Measurements from ENCODE around the gene TSPAN5.
"Not testable (repeated sequence)": the region's sequence is repeated elsewhere in the genome, so short reads cannot be mapped to it uniquely, and the experiment has no call there.

Gene TSPAN5

GRCh38 chr4:98544141-98544817, 114.1 kb downstream of the TSPAN5 start:
- DNase-seq, result no peak

- DNase-seq, result no peak
Observed at GRCh38 chr4:98542011-98542410, 116.4 kb downstream of the TSPAN5 start.

DNA sequence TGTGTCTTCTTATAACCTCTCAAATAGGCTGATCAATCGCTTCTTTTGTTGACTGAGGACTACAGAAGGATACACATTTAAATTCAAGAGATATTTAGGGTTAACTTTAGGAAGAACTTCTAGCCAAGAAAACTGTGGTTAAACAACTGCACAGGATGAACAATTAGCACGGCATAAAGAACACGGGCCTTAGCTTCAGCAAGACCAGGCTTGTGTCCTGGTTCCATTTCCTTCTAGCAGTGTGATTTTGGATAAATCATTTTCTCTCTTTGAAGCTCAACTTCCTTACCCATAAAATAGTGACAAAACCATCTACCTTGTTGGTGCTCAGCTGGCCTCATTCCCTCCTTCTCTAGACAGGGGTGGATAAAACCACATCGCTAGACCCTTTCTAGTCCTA, 117.6 kb downstream of the TSPAN5 start:
- DNase-seq, result no peak

GRCh38 chr4:98539741-98540140, 118.7 kb downstream of the TSPAN5 start:
- DNase-seq, result no peak

- no peak for DNase-seq
Observed at GRCh38 chr4:98539299-98539698, 119.1 kb downstream of the TSPAN5 start.

- no peak for DNase-seq
Observed at GRCh38 chr4:98536631-98537030, 121.8 kb downstream of the TSPAN5 start.

- not testable (repeated sequence) for DNase-seq
Observed at GRCh38 chr4:98534146-98534545, 124.3 kb downstream of the TSPAN5 start.

GRCh38 chr4:98530572-98530971, 127.8 kb downstream of the TSPAN5 start:
- no peak for DNase-seq

DNA sequence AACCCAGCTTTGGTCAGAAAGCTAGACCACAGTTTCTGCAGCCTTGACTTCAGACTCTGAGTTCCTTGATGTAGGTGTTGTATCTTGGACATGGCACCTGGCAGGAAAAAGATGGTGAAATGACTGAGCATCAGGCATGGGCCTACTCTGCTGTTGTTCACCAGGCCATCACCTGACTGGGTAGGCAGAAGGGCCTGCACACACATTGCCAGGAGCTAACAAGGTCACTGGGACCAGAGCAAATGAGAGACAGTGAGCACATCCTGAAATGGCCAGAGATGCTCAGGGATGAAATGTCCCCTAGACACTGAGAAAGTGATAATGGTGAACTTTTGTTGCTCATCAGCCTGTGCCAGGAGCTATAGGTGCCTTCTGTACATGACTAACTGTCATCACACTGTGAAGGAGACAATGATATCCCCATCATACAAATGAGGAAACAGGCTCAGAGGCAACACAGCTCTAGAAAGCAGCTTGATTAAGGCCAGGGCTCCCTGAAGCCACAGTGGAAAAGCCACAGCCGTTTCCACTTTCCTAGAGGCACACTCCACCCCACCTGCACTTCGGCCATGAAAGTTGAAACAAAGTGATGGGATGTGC, 128.3 kb downstream of the TSPAN5 start:
- no peak for DNase-seq

GRCh38 chr4:98528882-98529281, 129.5 kb downstream of the TSPAN5 start:
- no peak for DNase-seq

GRCh38 chr4:98527534-98528269, 130.7 kb downstream of the TSPAN5 start:
- no peak for DNase-seq

- DNase-seq, result no peak
Observed at GRCh38 chr4:98524230-98524629, 134.2 kb downstream of the TSPAN5 start.

DNA sequence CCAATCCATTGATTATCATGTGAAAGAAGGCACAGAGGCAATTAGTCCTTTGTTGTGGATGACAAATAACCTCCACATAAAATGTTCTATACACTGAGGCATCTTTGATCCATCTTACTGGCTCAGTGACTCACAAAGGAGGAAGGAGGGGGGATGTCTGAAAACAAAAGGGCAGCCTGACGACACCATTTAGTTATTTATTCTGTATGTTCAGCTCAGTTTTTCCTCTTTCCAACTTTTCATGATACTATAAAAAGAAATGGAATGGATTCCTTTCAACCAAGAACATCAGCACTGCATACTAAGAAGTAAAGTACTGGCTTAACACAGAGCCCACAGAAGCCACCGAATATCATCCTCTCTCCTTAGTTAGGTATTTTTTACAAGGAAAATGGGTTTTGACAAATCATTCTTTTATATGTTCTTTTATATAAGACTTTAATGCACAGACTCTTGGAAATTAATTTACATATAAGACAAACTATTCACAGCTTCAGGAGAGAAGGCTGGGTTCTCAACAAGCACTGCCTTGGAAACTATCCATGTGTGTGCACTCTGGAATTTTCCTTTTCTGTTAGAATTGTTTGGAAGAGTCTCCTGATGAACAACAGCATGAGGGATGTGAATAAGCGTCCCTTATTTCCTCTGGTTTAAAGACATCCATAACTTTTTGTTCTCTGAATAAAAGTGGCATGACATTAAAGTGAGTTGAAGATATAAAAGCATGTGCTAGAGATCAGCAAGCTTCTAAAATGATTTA, 135.6 kb downstream of the TSPAN5 start:
- DNase-seq, result no peak

DNA sequence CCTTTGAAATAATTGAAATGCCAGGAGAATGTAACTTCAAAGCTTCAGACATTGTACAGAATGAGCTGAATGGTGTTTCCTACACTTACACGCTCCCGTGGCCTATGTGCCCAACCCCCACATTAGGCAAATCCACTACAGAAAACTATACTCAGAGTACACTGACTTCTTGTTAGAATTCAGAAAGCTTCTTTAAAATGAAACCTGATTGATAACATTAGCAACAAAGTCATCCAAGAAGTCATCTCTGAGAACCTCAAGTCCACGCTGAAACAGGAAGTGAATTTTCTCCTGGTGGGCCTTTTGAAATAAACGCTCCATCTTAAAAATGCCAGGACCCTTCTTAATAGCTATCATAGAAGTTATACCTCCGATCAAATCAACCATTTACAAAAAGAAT, 136.3 kb downstream of the TSPAN5 start:
- no peak for DNase-seq

DNA sequence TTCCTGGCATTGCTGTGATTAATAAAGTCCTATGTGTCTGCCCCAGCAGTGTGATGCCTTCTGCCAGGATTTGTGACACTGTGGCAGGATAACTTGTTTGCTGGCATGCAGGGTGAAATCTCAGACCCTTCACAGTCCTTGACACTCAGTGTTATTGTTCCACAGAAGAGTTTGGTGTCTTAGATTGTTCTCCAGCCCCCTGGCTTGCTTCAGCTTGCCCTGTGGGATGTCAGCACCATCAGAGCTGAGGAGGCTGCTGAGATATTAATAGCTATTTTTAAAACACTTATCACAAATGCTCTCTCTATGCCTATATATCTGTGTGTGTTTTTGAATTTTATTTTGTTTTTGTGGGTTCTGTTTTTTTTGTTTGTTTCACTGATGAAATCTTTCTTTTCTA, 136.9 kb downstream of the TSPAN5 start:
- DNase-seq, result no peak

- DNase-seq, result no peak
Observed at GRCh38 chr4:98519268-98519977, 139.0 kb downstream of the TSPAN5 start.

- no peak for DNase-seq
Observed at GRCh38 chr4:98518559-98519267, 139.7 kb downstream of the TSPAN5 start.

DNA sequence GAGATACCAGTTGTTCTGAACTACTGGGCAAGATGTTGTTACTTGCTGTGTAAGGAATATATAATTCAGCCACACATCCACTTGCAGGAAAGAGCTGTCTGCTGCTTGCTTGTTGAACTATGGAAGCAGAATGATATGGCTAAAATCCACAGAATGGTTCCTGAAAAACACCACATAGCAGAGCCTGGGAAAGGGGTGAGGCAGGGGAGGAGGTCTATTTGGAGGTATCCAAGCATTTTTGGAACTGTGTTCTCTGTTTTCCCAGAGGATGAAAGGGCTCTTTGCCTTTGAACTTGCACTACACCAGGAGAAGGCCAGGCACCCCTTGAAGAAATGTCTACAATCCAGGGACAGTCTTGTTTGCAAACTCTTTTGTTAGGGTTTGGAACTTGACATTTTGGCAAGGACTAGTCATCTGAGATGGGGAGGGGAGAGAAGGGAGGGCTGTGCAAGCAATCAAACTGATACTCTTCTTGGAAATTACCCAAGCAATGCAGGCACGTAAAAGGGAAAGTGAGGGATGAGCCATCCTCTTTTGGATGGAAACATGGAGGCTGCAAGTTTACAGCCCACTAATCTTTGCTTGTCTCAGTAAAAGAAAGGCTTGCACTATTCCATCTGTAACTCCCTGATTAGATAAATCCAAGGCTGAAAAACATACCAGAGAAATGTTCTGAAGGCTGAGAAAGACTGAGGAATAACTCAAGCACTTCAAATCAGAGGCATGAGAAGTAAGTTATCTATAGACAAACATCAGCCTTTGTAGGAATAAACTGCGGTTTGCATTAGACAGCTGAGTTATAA, 141.0 kb downstream of the TSPAN5 start:
- DNase-seq, result no peak

- no peak for DNase-seq
Observed at GRCh38 chr4:98516441-98517217, 141.8 kb downstream of the TSPAN5 start.

- no peak for DNase-seq
Observed at GRCh38 chr4:98516042-98516440, 142.4 kb downstream of the TSPAN5 start.
